ENCODE data around the gene FZD10.

The FZD10 gene

DNA sequence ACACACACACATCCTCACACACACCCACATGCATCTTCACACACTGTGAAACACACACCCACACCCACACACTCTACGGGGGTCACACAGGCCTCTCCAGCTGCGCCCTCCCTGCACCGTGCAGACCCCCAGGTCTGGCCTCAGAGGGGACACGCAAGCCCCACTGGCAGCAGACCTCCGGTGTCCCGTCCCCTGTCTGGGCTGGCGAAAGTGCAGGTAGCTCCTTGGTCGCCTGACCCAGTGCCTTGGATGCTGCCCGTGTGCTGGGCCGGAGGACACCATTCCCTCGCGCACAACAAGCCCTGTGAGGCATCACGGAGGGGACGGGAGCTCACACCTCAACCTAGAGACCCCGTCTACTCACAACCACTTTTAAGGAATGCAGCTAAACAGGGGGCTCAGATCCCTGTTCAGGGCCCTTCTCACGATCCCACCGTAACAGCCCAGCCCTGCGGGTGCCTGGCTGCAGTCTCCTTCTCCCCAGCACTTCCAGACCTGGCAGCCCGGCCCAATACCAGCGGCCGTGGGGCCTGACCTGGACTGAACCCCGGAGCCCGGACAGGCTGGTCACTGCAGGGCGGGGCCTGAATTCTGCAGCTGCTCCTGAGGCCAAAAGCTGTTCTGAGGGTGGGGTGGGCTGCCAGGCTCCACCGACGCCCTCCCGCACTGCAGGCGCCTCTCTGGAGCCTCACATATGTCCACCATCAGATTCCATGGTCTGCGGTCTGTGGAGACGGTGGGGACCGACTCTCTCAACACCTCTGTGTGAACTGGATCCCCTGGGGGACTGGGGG, 42.1 kb upstream of the FZD10 start:
- no peak overlapping the region for H3K9ac ChIP-seq
- H3K27me3 ChIP-seq (ENCODE audit: insufficient read depth, low read depth), result no peaks in the 10 kb centered on the region
- no peaks in the 10 kb centered on the region for H3K4me1 ChIP-seq (ENCODE audit: low read depth, poor library complexity, severe bottlenecking)
- no peak overlapping the region for H2AFZ ChIP-seq (ENCODE audit: low read depth)
- no peaks in the 10 kb centered on the region for H3K36me3 ChIP-seq (ENCODE audit: insufficient read depth)
- TF ChIP-seq, protein P1, sequence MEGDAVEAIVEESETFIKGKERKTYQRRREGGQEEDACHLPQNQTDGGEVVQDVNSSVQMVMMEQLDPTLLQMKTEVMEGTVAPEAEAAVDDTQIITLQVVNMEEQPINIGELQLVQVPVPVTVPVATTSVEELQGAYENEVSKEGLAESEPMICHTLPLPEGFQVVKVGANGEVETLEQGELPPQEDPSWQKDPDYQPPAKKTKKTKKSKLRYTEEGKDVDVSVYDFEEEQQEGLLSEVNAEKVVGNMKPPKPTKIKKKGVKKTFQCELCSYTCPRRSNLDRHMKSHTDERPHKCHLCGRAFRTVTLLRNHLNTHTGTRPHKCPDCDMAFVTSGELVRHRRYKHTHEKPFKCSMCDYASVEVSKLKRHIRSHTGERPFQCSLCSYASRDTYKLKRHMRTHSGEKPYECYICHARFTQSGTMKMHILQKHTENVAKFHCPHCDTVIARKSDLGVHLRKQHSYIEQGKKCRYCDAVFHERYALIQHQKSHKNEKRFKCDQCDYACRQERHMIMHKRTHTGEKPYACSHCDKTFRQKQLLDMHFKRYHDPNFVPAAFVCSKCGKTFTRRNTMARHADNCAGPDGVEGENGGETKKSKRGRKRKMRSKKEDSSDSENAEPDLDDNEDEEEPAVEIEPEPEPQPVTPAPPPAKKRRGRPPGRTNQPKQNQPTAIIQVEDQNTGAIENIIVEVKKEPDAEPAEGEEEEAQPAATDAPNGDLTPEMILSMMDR (conservative IDR thresholded peaks at IDR 0.05; ENCODE audit: low read depth, low read length), result no peak
- no peak overlapping the region for H3K27ac ChIP-seq
- H3K79me2 ChIP-seq (ENCODE audit: insufficient read depth, low read depth), result no peaks in the 10 kb centered on the region
- no peak overlapping the region for H3K4me2 ChIP-seq
- no peaks in the 10 kb centered on the region for H4K20me1 ChIP-seq (ENCODE audit: insufficient read depth)
- H3K4me3 ChIP-seq (IDR thresholded peaks at IDR 0.05; ENCODE audit: insufficient read depth, low read depth, low read length), result no peak overlapping the region

DNA sequence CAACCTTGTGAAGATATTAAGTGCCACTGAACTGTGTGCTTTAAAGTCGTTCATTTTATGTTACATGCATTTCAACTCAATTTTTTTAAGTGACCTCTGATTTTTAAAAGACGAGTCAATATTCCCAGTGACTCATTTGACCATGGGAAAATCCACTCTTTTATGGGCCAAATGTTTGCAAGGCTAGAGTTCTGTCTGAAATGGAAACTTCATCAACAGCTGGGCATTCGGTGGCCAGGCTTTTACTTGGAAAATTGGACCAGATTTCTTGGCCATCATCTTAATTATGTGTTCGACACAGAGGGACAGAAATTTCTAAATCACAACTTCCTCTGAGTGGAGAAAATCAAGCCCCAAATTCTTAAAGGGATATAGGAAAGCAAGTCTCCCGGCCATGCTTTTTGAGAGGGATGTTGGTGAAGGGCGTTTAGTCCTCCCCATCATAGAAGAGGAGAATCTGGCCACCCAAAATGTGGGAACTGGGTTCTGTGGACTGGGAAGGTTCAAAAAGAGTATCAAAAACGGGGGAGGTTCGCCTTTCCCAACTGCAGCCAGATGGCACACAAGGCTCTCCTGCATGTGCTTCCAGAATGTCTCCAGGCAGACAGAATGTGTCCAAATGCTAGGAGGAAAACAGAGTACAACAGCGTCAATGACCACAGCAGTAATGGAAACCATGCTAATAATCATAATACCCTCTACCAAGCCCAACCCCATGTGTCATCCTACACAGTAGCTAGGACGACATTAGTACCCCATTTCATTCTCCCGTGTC, 40.9 kb upstream of the FZD10 start:
- Histone ChIP-seq H3K79me2 (ENCODE audit: insufficient read depth, low read depth) (no peaks in the 10 kb centered on the region), H3K9ac (no peak overlapping the region), H3K27me3 (ENCODE audit: insufficient read depth, low read depth) (no peaks in the 10 kb centered on the region), H3K36me3 (ENCODE audit: insufficient read depth) (no peaks in the 10 kb centered on the region), H3K4me2 (no peak overlapping the region), H2AFZ (ENCODE audit: low read depth) (no peak overlapping the region), H3K4me1 (ENCODE audit: low read depth, poor library complexity, severe bottlenecking) (no peaks in the 10 kb centered on the region), H3K27ac (no peak overlapping the region), H3K4me3 (IDR thresholded peaks at IDR 0.05; ENCODE audit: insufficient read depth, low read depth, low read length) (no peak overlapping the region), H4K20me1 (ENCODE audit: insufficient read depth) (no peaks in the 10 kb centered on the region)
- TF ChIP-seq, protein P1 (conservative IDR thresholded peaks at IDR 0.05; ENCODE audit: low read depth, low read length), result no peak

DNA sequence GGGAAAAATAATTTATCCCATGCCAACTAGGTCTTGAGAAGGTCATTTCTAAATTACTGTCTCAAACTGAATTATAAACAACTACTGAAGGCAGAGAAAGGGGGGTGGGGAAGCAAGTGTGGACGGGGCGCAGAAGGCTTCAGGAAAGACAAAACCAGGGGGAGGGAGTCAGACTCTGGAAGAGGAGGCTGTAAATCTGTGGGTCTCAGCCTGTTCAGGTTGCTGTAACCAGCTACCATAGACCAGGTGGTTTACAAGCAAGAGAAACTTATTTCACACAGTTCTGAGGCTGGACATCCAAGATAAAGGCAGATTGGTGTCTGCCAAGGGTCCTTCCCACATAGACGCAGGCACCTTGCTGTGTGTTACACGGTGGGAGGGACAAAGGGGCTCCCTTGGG, 39.9 kb upstream of the FZD10 start:
- no peaks in the 10 kb centered on the region for H3K79me2 ChIP-seq (ENCODE audit: insufficient read depth, low read depth)
- no peak overlapping the region for H3K4me2 ChIP-seq
- no peaks in the 10 kb centered on the region for H3K27me3 ChIP-seq (ENCODE audit: insufficient read depth, low read depth)
- H3K4me1 ChIP-seq (ENCODE audit: low read depth, poor library complexity, severe bottlenecking), result no peaks in the 10 kb centered on the region
- H4K20me1 ChIP-seq (ENCODE audit: insufficient read depth), result no peaks in the 10 kb centered on the region
- TF ChIP-seq, protein P1 (conservative IDR thresholded peaks at IDR 0.05; ENCODE audit: low read depth, low read length), result no peak
- H3K27ac ChIP-seq, result no peak overlapping the region
- H3K9ac ChIP-seq, result no peak overlapping the region
- no peaks in the 10 kb centered on the region for H3K36me3 ChIP-seq (ENCODE audit: insufficient read depth)
- no peak overlapping the region for H3K4me3 ChIP-seq (IDR thresholded peaks at IDR 0.05; ENCODE audit: insufficient read depth, low read depth, low read length)
- H2AFZ ChIP-seq (ENCODE audit: low read depth), result no peak overlapping the region

DNA sequence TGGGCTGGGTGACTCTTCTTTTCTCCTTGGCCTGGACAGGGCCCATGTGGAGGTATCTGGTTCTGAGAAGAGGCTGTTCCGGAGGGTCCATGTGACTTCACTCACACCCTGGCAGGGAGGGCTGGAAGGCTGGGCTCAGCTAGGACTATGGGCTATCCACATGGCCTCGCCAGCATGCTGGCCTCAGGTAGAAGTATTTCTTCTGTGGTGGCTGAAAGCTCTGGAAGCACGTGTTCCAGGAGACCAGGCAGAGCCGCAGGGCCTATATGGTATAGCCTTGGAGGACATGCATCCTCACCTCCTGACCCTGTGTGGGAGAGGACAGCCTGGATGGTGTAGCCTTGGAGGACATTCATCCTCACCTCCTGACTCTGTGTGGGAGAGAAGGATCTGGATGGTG, 38.2 kb upstream of the FZD10 start:
- Histone ChIP-seq H3K9ac (no peak overlapping the region), H2AFZ (ENCODE audit: low read depth) (no peak overlapping the region), H3K4me2 (no peak overlapping the region), H3K27me3 (ENCODE audit: insufficient read depth, low read depth) (no peaks in the 10 kb centered on the region), H3K27ac (no peak overlapping the region), H3K4me1 (ENCODE audit: low read depth, poor library complexity, severe bottlenecking) (no peaks in the 10 kb centered on the region), H3K36me3 (ENCODE audit: insufficient read depth) (no peaks in the 10 kb centered on the region), H3K79me2 (ENCODE audit: insufficient read depth, low read depth) (no peaks in the 10 kb centered on the region), H3K4me3 (IDR thresholded peaks at IDR 0.05; ENCODE audit: insufficient read depth, low read depth, low read length) (no peak overlapping the region), H4K20me1 (ENCODE audit: insufficient read depth) (no peaks in the 10 kb centered on the region)
- TF ChIP-seq, protein P1 (conservative IDR thresholded peaks at IDR 0.05; ENCODE audit: low read depth, low read length), result no peak
